Measurements from ENCODE around the gene OR11L1.

GRCh38 chr1:247840818-247841217, 878 bp downstream of the OR11L1 start:
- TF ChIP-seq, protein P1, sequence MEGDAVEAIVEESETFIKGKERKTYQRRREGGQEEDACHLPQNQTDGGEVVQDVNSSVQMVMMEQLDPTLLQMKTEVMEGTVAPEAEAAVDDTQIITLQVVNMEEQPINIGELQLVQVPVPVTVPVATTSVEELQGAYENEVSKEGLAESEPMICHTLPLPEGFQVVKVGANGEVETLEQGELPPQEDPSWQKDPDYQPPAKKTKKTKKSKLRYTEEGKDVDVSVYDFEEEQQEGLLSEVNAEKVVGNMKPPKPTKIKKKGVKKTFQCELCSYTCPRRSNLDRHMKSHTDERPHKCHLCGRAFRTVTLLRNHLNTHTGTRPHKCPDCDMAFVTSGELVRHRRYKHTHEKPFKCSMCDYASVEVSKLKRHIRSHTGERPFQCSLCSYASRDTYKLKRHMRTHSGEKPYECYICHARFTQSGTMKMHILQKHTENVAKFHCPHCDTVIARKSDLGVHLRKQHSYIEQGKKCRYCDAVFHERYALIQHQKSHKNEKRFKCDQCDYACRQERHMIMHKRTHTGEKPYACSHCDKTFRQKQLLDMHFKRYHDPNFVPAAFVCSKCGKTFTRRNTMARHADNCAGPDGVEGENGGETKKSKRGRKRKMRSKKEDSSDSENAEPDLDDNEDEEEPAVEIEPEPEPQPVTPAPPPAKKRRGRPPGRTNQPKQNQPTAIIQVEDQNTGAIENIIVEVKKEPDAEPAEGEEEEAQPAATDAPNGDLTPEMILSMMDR (IDR thresholded peaks at IDR 0.05) = no peak
- no peak for TF ChIP-seq POLR2A (IDR thresholded peaks at IDR 0.05)
